Activated CD8-positive, alpha-beta memory T cell treated with anti-CD3 and anti-CD28 coated beads, Interleukin-2, amount 50 U/mL, for 24 hours (primary cell): ENCODE measurements around the gene IL11.

Experiments
- DNase-seq: peaks from one replicate; pipeline ENCODE4 v3.0.0-alpha.2; 2020; ENCODE audit errors: extremely low read depth

The IL11 gene

DNA sequence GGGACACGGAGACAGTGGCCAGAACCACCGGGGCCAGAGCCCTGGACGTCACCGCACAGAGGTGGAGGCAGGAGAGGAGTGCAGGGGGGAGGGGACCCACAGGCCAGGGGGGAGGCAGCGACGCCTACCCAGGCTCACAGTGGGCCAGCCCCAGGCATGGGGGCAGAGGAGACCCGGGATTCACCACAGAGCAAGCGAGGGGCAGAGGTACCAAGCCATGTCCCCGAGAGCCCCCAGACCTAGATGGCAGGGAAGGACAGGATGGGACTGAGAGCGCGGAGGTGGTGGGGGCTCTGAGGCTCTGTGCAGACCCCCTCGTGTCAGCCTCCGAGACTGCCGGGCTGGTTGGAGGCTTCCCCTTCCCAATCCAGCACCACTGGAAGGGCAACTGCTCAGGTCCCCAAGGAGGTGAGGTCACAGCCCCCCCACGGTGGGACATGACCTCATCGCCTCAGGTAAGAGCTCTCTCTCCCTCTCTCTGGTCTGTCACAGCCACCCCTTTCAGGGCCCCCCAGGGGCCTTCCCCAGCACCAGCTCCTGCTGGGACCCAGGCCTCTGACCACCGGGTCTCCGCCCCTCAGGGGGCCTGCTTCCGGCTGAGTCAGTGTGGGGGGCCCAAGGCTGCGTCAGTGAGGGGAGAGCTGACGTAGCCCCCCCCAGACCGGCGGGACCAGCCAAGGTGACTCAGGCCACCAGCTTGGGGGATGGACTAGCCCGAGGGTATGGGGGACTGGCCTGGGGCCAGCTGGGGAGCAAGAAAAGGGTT lies 2.2 kb upstream of the IL11 start:
- no peak for DNase-seq

DNA sequence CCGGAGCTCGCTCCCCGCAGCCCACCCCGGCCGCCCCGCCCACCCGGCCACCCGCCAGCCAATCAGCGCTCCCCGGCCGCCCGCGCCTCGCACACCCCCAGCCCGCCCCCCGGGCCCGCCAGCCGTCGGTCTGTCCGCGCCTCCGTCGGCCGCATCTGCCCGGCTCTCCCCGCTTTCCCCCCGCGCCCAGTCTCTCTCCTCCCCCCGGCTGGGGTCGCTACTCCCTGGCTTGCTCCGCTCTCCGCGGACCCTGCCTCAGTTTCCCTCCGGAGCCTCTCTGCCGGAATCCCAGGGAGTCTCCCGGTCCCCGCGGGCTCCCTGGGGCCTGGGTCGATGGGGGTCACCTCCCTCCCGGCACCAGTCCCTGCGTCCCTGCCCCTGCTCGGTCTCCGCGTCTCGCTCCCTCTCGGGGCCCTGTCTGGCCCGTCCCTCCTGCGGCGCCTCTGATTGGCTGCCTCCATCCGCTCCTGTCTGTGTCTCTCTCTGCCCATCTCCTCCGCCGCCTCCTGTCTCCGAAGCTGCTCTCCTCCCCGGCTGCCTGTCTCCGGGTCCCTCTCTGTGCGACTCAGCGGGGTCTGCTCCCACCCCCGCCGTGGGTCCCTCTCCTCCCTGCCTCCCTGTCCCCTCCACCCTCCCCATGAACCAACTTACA lies 484 bp downstream of the IL11 start:
- DNase-seq: no peak

GRCh38 chr19:55368701-55369563 lies 1.3 kb downstream of the IL11 start:
- DNase-seq: no peak

- DNase-seq: no peak
These were observed 2.2 kb downstream of the IL11 start for GRCh38 chr19:55368106-55368505.

DNA sequence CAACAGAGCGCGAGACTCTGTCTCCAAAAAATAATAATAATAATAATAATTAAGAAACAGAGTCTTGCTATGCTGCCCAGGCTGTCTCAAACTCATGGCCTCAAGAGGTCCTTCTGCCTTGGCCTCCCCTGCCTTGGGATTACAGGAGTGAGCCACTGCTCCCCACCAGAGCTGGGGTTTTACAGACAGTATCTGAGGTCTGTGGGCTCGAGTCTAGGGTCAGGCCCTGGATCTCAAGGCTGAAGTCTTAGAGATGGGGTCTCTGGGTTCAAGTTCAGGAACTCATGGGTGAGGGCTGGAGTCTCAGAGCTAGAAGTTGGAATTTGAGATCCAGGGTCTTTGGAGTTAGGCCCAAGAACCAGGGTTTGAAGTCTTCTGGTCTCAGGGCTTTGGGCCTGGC lies 3.5 kb downstream of the IL11 start:
- DNase-seq: no peak

DNA sequence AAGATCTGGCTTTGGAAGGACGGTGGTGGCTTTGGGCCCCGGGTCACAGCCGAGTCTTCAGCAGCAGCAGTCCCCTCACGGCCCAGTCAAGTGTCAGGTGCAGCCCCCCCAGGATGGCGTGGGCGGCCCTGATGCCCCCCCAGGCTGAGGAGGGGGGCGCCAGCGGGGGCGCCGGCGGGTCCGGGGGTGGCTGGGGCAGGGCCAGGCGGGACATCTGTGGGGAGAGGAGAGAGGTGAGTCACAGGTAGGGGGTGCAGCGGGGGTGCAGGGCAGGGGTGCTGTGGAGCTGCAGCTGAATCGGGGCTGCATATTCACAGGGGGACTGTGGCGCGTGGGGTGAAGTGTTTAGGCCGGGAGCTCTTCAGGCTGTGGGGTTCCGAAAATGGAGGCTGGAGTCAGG lies 4.3 kb downstream of the IL11 start:
- no peak for DNase-seq

DNA sequence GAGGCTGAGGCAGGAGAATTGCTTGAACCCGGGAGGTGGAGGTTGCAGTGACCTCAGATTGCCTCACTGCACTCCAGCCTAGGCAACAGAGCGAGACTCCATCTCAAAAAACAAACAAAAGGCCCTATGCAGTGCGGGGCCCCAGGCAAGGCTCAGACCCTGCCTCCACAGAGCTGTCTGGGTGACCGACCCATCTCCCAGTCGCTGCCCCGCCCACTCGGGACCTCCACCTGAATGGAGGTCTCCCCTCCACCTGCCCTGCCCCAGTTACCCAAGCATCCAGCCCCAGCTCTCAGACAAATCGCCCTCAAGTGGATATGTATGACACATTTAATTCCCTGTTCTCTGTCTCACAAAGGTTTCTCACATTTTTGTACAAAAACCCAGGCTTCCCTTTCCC lies 5.0 kb downstream of the IL11 start:
- DNase-seq: no peak

- no peak for DNase-seq
These were observed 7.1 kb downstream of the IL11 start, which contains the start of gene GARIN5B for GRCh38 chr19:55362990-55363716. Gene GARIN5B (minus strand): TSS chr19:55363260. CDS start chr19:55363066, 194 bp downstream.

- DNase-seq: no peak
These were observed 7.9 kb downstream of the IL11 start for GRCh38 chr19:55362174-55362989.

- no peak for DNase-seq
These were observed 9.4 kb downstream of the IL11 start for GRCh38 chr19:55360902-55361301.

DNA sequence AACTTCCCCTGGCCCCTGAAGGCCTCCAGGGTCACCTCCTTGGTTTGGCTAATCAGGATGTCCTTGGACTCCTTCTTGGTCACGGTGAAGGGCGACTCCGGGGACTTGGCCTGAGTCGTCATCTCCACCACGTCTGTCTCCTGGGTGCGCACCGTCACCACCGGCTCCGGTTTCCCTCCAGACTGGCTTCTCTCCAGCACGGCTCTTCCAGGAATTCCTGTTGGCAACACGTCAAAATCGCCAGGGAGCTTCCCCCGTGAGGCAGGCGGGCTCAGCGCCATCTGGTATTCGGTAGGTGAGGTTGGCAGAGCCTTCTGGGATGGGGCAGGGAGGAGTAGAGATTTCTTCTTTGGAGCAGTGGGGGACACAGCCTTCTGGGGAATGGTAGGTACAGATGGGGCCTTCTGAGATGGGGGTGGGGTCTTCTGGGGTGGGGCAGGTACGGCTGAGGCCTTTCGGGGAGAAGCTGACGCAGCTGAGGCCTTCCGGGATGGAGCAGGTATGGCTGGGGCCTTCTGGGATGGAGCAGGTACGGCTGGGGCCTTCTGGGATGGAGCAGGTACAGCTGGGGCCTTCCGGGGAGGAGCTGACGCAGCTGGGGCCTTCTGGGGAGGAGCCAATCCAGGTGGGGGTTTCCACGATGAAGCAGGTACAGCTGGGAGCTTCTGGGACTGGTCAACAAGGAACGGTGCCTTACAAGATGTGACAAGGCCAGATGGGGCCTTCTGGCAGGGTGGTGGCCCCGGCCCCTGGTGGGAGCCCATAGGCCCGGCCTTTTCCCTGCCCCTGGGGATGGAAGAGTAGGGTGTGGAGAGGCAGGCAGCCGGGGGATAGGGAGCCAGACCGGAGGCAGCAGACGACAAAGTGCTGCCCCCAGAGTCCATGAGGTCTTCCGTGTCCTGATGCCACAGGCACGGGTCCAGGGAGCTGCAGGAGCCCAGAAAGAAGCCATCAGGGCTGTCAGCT lies 11.0 kb downstream of the IL11 start:
- DNase-seq: no peak

DNA sequence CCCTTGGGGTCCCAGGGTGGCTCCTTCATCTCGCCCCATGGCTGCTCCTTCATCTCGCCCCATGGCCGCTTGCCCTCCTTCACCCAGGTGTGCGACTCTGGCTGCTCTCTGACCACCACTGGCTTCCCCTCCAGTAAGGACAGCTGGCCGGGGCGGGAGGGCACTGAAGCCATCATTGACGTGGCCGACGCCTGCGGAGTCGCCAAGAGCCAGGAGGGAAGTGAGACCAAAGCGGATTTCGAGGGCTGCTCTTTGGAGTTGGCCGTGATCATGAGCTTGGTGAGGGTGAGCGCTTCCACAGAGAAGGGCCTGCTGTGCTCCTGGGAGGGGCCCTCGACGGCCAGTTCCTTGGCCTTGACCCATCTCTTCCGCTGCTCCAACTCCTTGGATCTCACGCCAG lies 11.8 kb downstream of the IL11 start:
- DNase-seq: no peak

GRCh38 chr19:55355213-55355821 lies 14.9 kb downstream of the IL11 start:
- DNase-seq: no peak

DNA sequence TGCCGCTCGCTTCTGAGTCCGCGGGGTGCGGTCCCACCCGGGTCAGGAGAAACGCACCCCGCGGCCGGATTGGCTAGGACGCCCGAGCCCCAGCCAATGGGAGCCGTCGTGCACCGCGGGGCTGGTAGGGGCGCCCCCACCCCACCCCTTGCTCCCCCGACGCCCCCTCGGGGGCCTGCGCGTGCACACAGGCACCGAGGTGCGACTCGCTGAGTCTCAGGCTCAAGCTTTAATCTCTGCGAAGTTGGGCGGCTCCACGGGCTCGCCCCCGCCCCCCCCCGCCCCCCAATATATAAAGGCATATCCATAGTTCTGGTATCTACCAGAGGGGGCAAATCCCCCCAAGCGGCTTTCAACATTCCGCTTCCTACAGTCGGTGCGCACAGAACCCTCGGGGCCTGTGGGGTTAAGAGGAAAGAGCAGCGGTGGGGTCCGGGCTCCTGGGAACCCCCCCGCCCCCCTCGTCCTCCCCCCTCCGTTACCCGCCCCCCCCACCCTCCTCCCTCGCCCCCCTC lies 15.5 kb downstream of the IL11 start, which contains the start of gene COX6B2:
Gene COX6B2, minus strand, starts transcription at position 22 of the 515 bp plus-strand sequence. CDS start 198 bp downstream, outside the sequence.
- DNase-seq: no peak

DNA sequence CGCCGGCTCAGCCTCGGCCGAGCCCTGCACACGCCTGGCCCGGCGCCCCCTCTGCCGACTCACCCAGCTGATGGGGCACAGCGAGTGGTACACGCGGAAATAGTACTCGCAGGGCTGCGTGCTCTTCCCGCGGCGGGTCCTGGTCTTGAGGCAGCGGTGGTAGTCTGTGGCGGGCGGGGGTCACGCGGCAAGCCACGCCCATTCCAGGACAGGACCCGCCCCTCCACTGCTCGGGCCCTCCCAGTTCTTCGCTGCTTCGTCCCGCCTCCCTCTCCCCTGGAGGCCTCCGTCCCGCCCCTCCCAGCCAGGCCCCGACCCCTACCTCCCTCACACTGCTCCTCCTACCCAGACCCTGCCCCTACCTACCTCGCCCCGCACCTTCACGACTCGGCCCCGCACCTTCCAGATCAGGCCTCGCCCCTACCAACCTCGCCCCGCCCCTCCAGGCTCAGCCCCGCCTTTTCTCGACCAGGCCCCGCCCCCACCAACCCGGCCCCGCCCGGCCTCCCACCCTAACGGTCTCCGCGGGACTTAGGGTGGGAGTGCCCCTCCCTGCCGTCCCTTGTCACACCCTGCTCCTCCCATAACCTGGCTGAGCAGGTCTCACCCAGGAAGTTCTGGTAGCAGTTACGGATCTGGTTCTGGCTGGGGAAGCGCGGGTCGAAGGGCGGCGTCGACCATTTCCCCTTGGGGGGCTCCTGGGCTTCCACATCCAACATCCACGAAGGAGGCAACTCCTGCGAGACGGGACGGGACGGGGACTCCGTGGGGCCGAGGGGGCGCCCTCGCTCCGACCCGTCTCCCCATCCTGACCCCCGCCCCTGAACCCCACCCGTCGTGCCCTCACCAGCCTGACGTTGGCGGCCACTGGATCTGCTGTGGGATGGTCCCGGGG lies 16.2 kb downstream of the IL11 start:
- DNase-seq: no peak

DNA sequence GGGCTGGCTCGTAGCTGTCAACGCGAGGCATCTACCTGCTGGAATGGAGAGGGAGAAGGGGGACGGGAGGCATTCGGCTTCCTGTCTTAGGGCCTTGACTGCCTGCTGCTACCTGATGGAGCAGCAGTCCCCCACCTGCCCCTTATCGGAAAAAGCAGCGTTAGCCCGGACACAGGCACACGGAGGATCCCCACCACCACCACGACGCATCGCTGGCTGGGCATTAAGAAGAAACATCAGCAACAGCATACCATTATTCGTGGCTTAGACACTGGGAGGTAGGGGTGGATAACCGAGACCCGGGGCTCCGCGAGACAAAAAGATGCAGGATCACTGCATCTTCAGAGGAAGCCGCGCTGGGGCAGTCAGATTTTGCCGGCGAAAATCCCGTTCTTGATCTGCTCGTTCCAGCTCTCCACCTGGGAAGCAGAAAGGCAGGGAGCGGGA lies 16.9 kb downstream of the IL11 start:
- no peak for DNase-seq

DNA sequence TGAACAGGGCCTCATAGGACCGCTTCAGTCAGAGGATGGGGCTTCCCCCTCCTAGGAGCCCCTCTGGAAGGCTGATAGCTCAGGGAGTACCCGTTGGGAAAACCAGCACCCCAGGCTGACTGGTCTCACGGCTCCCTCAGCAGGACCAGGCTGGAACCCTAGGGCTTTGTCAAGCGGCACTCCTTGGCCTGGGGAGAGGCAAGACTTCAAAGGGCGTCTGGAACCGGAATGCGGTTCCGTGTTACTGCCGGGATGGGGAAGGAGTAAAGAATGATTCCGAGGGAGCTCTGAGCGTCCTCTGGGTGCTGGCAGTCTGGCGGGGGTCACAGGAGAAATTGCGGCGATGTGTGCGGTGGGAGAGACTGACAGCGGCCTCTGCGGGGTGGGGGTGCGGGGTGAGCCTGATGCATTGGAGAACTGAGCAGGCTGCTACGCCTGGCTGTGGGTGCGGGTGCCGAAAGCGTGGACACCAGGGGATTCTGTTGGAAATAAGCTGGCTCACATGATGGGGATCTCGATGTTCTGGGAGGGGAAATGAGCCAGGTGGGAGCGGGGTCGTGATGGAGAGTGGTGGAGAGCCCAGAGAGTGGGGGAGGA lies 17.6 kb downstream of the IL11 start:
- DNase-seq: no peak
